SK-N-MC (cell line): ENCODE results near the gene DHX57.

Source experiments
- EZH2 ChIP-seq: fragments of 200-600 bp; sonication (generic); IDR thresholded peaks from one replicate; pipeline ENCODE4 v1.6.1; 2017; ENCODE audit warnings: antibody characterized with exemption
- POLR2AphosphoS5 ChIP-seq: IDR thresholded peaks from 2 replicates; pipeline ENCODE4 v1.6.1; 2012; ENCODE audit warnings: mild to moderate bottlenecking, low read depth, low read length, borderline replicate concordance

- TF ChIP-seq POLR2AphosphoS5: no peak
- TF ChIP-seq EZH2: no peak
Measured at GRCh38 chr2:38797250-38797676, 78.5 kb downstream of the DHX57 start.
